Stimulated activated CD8-positive, alpha-beta memory T cell treated with anti-CD3 and anti-CD28 coated beads, Interleukin-12 subunit alpha, Interleukin-12 subunit beta, amount 100 ng/mL, for 4 hours (primary cell): ENCODE results near the gene FAM53C.
"Not testable (repeated sequence)": the region's sequence is repeated elsewhere in the genome, so short reads cannot be mapped to it uniquely, and the experiment has no call there.

Experiments
- DNase-seq: peaks from one replicate; pipeline ENCODE4 v3.0.0-alpha.2; 2020; ENCODE audit warnings: low read depth

The FAM53C gene

GRCh38 chr5:138337685-138338410 is at the start of gene FAM53C:
FAM53C (plus strand) TSS chr5:138338266; CDS start chr5:138341336, 3,070 bp downstream.
- peak; percentile 86 for DNase-seq

- DNase-seq, result no peak
Observed at GRCh38 chr5:138289296-138289695, 48.8 kb upstream of the FAM53C start.

- DNase-seq, result no peak
Observed at GRCh38 chr5:138303372-138303771, 34.7 kb upstream of the FAM53C start.

DNA sequence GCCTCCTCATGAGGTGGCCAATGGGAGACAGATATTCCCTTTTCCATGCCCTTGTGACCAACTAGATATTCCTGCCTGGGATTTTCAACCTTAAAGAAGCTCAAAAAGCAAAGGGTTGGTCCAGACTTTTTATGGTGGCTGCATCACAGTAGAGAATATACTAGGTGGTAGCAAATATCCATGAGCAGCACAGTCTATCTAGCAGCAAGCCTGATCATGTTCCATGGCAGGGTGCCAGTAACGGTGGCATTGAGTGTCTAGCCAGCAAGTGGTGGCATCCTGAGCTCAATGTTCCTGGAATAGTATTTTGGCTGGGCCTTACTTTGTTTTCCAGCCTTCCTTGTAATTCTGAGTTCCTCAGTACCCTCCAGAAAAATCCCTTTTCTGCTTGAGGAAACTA is 32.3 kb upstream of the FAM53C start:
- DNase-seq, result no peak

GRCh38 chr5:138315751-138316278 is 22.3 kb upstream of the FAM53C start:
- no peak for DNase-seq

- DNase-seq, result no peak
Observed at GRCh38 chr5:138316355-138316754, 21.7 kb upstream of the FAM53C start.

GRCh38 chr5:138318211-138318610 is 19.9 kb upstream of the FAM53C start:
- DNase-seq, result not testable (repeated sequence)

- no peak for DNase-seq
Observed at GRCh38 chr5:138330813-138331448, 7.1 kb upstream of the FAM53C start.

DNA sequence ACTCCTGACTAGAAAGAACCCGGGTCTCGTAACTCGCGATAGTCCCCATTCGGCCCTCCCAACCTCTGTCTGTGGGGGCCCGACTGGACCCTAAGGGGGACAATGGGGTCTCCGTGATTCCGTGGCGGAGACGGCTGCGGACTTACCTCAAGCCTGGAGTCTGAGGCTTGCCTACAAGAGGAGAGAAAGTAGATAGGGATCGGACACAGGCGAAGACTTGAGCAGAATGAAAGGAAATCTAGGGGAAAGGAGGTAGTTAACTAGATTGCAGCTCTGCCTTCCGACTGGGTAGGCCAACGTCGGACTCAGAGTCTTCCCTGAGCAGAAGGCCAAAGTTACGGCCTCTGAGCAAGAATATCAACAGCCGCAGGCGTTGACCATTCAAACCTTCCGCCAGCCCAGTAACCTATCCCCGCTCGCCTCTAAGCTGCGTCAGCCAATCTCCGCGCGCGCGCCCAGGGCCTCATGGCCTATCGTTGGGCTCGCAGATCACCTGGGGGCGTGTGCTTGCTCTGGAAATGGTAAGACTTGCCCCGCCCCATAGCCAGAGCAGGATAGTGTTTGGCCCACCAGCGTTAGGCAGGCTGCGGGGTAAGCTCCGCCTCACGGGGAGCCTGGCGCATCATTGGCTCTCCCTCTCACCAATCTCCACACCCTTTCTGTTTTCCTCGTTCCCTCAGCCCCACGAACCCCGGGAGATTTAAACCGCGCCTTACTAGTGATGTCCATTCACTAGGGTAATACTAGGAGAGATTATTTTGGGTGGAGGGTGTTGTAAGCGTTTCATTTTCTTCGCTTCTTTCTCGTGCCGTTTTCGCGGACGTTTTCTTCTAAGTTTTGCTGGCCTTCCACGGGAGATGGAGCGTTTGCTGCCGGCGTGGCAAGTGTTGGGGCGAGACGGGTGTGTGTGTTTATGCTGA is 6.4 kb upstream of the FAM53C start, which contains the start of gene CDC25C:
Gene CDC25C, minus strand, starts transcription at position 356 of the 920 bp plus-strand sequence. CDS start 624 bp downstream, outside the sequence.
- peak; percentile 89 for DNase-seq

DNA sequence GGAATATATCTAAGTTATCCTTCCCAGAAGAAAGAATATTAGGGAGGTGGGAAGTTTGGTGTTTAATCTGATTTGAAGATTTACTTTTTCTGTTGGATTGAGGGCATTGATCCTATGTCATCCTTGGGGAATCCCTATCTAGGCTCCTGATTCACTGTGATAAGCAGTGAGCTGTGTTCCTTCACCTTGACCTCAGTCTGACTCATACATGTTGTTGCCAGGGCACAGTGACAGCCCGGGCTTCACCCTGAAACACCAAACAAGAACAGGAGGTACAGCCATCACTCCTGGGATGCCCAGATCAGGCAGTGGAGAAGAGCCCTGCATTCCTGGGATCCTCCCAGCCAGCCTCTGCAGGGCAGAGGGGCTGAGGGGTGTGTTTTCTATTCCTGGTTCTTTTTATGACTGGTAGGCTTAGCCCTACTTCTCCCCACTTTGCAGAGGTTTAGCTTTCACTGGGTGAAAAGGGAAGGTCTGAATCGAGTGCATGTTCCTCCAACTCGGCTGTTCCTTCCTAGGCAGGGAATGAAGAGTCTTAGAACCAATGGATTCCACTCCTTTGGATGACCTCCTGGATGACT is 3.1 kb upstream of the FAM53C start:
- no peak for DNase-seq

- no peak for DNase-seq
Observed at GRCh38 chr5:138336952-138337684, 948 bp upstream of the FAM53C start.

- DNase-seq, result no peak
Observed at GRCh38 chr5:138338411-138339090, 485 bp downstream of the FAM53C start.

DNA sequence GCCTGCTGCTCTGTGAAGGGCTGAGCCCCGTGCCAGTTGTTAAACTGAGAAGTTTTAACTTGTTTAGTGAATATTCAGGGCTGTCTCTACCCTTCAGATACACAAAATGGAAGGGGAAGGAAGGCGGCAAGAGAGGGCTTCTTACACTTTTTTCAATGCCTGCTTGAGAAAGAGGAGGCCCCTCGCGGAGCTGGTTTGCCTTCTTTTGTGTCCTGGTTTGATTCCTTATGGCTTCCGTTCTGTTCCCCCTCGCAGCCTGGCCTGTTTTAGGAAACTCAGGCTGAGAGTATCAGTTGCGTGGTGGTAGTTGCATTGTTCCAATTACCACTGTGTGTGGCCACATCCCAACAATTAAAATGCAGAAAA is 1.0 kb downstream of the FAM53C start:
- DNase-seq, result no peak

GRCh38 chr5:138339464-138339863 is 1.4 kb downstream of the FAM53C start:
- no peak for DNase-seq

DNA sequence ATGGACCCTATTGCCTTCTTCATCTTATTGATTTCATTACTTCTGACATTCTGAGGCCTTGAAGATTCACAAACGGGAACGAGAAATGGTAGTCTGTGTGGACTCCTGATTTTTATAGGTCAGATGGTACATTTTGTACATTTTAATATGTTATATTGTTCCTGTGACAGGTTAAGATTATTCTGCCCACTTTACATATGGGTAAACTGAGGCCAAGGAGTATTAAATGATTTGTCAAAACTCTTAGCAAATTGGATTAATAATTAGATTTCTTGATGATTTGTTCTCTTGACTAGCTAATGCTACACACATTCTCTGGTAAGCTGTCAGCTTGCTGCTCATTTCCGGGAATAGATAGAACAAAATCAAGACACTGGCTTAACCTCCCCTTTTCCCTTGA is 1.9 kb downstream of the FAM53C start:
- DNase-seq, result no peak

DNA sequence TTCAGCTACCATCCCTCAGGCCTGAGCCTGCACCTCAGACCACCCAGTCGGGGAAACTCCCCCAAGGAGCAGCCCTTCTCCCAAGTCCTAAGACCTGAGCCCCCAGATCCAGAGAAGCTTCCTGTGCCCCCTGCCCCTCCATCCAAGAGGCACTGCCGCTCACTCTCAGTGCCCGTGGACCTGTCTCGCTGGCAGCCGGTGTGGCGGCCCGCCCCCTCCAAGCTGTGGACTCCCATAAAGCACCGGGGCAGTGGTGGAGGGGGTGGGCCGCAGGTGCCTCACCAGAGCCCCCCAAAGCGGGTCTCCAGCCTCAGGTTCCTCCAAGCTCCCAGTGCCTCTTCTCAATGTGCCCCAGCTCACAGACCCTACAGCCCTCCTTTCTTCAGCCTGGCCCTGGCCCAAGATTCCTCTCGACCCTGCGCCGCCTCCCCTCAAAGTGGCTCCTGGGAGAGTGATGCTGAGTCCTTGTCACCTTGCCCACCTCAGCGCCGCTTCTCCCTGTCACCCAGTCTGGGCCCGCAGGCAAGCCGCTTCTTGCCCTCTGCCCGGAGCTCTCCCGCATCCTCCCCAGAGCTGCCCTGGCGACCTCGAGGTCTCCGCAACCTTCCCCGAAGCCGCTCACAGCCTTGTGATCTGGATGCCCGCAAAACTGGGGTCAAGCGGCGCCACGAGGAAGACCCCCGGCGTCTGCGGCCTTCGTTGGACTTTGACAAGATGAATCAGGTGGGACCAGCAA is 7.0 kb downstream of the FAM53C start:
- DNase-seq, result no peak

DNA sequence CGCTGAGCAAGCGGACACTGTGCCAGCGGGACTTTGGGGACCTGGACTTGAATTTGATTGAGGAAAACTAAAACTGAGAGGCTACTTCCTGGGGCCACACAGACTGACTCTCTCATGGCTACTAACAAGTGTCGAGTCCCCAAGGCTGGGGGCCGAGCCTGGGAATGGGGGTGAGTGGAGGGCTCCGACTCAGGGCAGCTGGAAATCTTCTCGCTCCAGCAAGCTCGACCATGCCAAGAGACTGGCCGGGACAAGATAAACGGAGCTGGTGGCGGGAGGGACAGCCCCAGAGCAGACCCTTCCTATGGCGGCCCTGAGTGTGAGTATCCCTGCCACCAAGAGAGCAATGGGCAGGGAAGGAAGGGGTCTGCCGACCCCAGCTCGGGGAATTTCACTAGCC is 8.8 kb downstream of the FAM53C start:
- no peak for DNase-seq

- DNase-seq, result no peak
Observed at GRCh38 chr5:138349852-138350562, 11.9 kb downstream of the FAM53C start.

DNA sequence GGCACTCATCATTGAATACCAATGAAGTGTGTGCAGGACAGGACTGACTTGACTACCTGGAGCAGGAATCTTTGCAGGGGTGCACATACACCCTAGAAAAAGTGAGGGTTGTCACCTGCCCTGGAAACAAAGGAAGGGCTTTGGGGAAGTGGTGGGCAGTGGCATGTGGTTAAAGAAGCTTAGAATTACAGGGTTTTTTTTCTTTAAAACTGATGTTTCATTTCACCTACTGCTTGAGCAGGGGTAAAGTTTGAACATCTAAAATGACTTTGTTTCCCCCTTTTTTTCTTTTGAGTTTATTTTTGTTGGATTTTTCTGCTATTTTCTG is 12.5 kb downstream of the FAM53C start:
- DNase-seq, result no peak
